K562 (cell line): Measurements from ENCODE around the gene GPER1. TPM values are rescaled to one million over a fixed set of nuclear protein-coding genes. Genes with fewer than 3 reads are reported as not detected.
A peak's percentile ranks its signal among the peaks of the same experiment; 100 is the strongest.

Experiments used
- ATAC-seq: fragments of 200-7000 bp; cut with Tn5 transposase; 3 replicates; pipeline ENCODE4 v1.9.1; 2020; ENCODE audit warnings: moderate library complexity
- BruUV-seq: library from RNA; stranded (reverse); fragments of 400-500 nt; replicated peaks from 2 replicates; lab custom pipeline; 2021; lab: Mats Ljungman, UMichigan
- CTCF ChIA-PET: fragments of 300-600 bp; formaldehyde crosslinking; extraction: SDS; loops from one replicate; lab custom pipeline; 2021; ENCODE audit warnings: low intra/inter-chr PET ratio; lab: Yijun Ruan, JAX
- POLR2A ChIA-PET: fragments of 300-600, 350-650 bp; sonication (Branson Sonifier 250); formaldehyde crosslinking; extraction: SDS; loops from one replicate; lab custom pipeline; 2021; ENCODE audit warnings: antibody characterized with exemption, inconsistent platforms; lab: Yijun Ruan, JAX
- DNase-seq, 4 experiments: peaks; one replicate each; pipeline versions ENCODE4 v3.0.0 to v3.0.0-alpha.2; 2011 to 2018; ENCODE audit warnings: low spot score in 3 of 4, mixed read lengths in 3 of 4; ENCODE audit errors: extremely low read depth in 1 of 4
- FAIRE-seq: peaks from 2 replicates; lab custom pipeline; 2011; peaks lifted over from hg19 to GRCh38; lab: Jason Lieb, UNC
- H2AFZ ChIP-seq: 2 replicates; pipeline ENCODE4 v1.6.0; 2011; ENCODE audit warnings: low read depth, low read length, control low read depth, inconsistent platforms
- H3K27ac ChIP-seq: fragments of 200-600 bp; 3 replicates; pipeline ENCODE4 v1.8.0; 2011; ENCODE audit warnings: low read depth, mild to moderate bottlenecking, control low read depth, inconsistent platforms, low read length, moderate library complexity, mixed read lengths; ENCODE audit errors: extremely low read depth
- H3K27me3 ChIP-seq, 2 experiments: fragments of 300-600 bp in 1 of 2; 2 replicates in 1 of 2; 3 replicates in 1 of 2; pipeline versions ENCODE4 v1.6.0 to v1.8.0; 2011; ENCODE audit warnings: inconsistent platforms in 2 of 2, low read length in 2 of 2, mild to moderate bottlenecking in 1 of 2, mixed read lengths in 1 of 2, moderate library complexity in 1 of 2; ENCODE audit not compliant: control insufficient read depth in 2 of 2, insufficient read depth in 2 of 2
- H3K36me3 ChIP-seq: fragments of 300-600 bp; 3 replicates; pipeline ENCODE4 v1.8.0; 2011; ENCODE audit warnings: mild to moderate bottlenecking, low read length, inconsistent platforms; ENCODE audit not compliant: control insufficient read depth, insufficient read depth
- H3K4me1 ChIP-seq, 2 experiments: fragments of 200-600 bp in 1 of 2; replicated peaks in 1 of 2; 2 replicates in 1 of 2; 3 replicates in 1 of 2; pipeline versions ENCODE4 v1.5.1 to v1.8.0; 2011; ENCODE audit warnings: inconsistent platforms in 2 of 2, low read length in 2 of 2, mild to moderate bottlenecking in 1 of 2, mixed read lengths in 1 of 2, moderate library complexity in 1 of 2; ENCODE audit not compliant: control insufficient read depth in 2 of 2, insufficient read depth in 2 of 2
- H3K4me2 ChIP-seq: 2 replicates; pipeline ENCODE4 v1.6.1; 2011; ENCODE audit warnings: low read length, control low read depth, inconsistent platforms, mixed read lengths; ENCODE audit not compliant: insufficient read depth
- H3K4me3 ChIP-seq: fragments of 200-600 bp; sonication (generic), shearing (Covaris generic); 2 replicates; pipeline ENCODE4 v1.5.1; 2016; ENCODE audit warnings: control low read depth, inconsistent platforms
- H3K79me2 ChIP-seq: fragments of 200-600 bp; 3 replicates; pipeline ENCODE4 v1.8.0; 2011; ENCODE audit warnings: low read length, inconsistent platforms; ENCODE audit not compliant: control insufficient read depth, insufficient read depth
- H3K9ac ChIP-seq, 2 experiments: 2 replicates each; pipeline versions ENCODE4 v1.6.0 to v1.6.1; 2011; ENCODE audit warnings: low read depth in 2 of 2, low read length in 2 of 2, control low read depth in 1 of 2, inconsistent platforms in 1 of 2, mild to moderate bottlenecking in 1 of 2, mixed read lengths in 1 of 2; ENCODE audit not compliant: insufficient read depth in 1 of 2
- H3K9me1 ChIP-seq: one replicate; pipeline ENCODE4 v1.6.0; 2011; ENCODE audit warnings: inconsistent platforms, mild to moderate bottlenecking, low read length, moderate library complexity; ENCODE audit not compliant: control insufficient read depth, insufficient read depth
- H3K9me3 ChIP-seq: replicated peaks from 2 replicates; pipeline ENCODE4 v1.5.1; 2011; ENCODE audit warnings: low read depth, low read length, inconsistent platforms; ENCODE audit not compliant: control insufficient read depth, insufficient read depth
- H4K20me1 ChIP-seq: replicated peaks from 2 replicates; pipeline ENCODE4 v1.6.1; 2011; ENCODE audit warnings: low read length, inconsistent platforms, mixed read lengths; ENCODE audit not compliant: control insufficient read depth, insufficient read depth
- E2F6 ChIP-seq, 2 experiments: IDR thresholded peaks; 2 replicates each; pipeline ENCODE4 v1.6.1; 2011; ENCODE audit warnings: borderline replicate concordance in 1 of 2, control low read depth in 1 of 2, low read depth in 1 of 2, low read length in 1 of 2, mild to moderate bottlenecking in 1 of 2, mixed read lengths in 1 of 2, moderate library complexity in 1 of 2; ENCODE audit not compliant: insufficient read depth in 1 of 2, insufficient read length in 1 of 2, poor library complexity in 1 of 2, severe bottlenecking in 1 of 2; ENCODE audit errors: extremely low read depth in 1 of 2
- RCOR1 ChIP-seq, 2 experiments: IDR thresholded peaks; 2 replicates each; pipeline ENCODE4 v1.6.1; 2012; ENCODE audit warnings: low read depth in 2 of 2, low read length in 2 of 2, borderline replicate concordance in 1 of 2, improper control_type of control experiment in 1 of 2
- WGBS: fragments of 100-300 bp; shearing (Covaris generic); methylation state at CpG from one replicate; pipeline ENCODE4 v1.1.6; 2016; ENCODE audit warnings: low coverage, mixed read lengths; ENCODE audit not compliant: insufficient coverage; ENCODE audit errors: missing lambda C conversion rate; 5-methylcytosine and 5-hydroxymethylcytosine counted together
- in situ Hi-C: fragments of 300-500 bp; cut with MboI; formaldehyde crosslinking; loops from 4 replicates; pipeline ENCODE4 v1.15.0; 2018; ENCODE audit warnings: inconsistent platforms, mixed read lengths
- intact Hi-C: fragments of 100-400 bp; cut with micrococcal nuclease; formaldehyde crosslinking; loops from 2 replicates; pipeline ENCODE4 v1.14.2; 2022
- polyA plus RNA-seq, 8 experiments: library from polyadenylated mRNA; depleted of rRNA in 4 of 8; stranded (reverse) in 5 of 8; unstranded in 3 of 8; fragments of >200 nt; fragmentation: Nextera tagmentation in 2 of 8; fragmentation: Illumina TruSeq in 1 of 8; extraction: Ambion mirVana in 2 of 8; extraction: Trizol in 1 of 8; gene quantifications; 2 replicates each; pipeline versions ENCODE4 v1.2.1 to v1.2.3, GENCODE V29; 2011 to 2014; ENCODE audit warnings: inconsistent platforms in 1 of 8, missing spikeins in 1 of 8
- total RNA-seq, 7 experiments: library from RNA; depleted of rRNA in 6 of 7; stranded (reverse); fragments of >200 nt in 6 of 7; fragmentation: Illumina TruSeq in 2 of 7; extraction: Trizol in 2 of 7; gene quantifications; 2 replicates each; pipeline versions ENCODE4 v1.2.1 to v1.2.3, GENCODE V29; 2011 to 2021; ENCODE audit warnings: low replicate concordance in 1 of 7

GPER1 gene
- total and polyA plus RNA-seq, 9 of the 15 experiments (the other 6 are each of a cell fraction or from before 2014, with no cell fraction given) = 0.04 to 0.09 (median 0.08) TPM; not detected in 6

- Histone ChIP-seq H3K9ac (no peak overlapping the region), H2AFZ (peak overlapping the region; percentile 81), H3K4me3 (no peak overlapping the region), H3K79me2 (0 out of 3 replicates have a peak, but pooled peaks cover 2% of the 10 kb centered on the region), H3K36me3 (peaks cover 4% of the 10 kb centered on the region; the same call in 2 of the 3 replicates), H3K9me1 (no peaks in the 10 kb centered on the region), H4K20me1 (peaks cover 11% of the 10 kb centered on the region; the same call in 1 of the 2 replicates), H3K4me1 (peaks cover 3 to 54% of the 10 kb centered on the region in 2 experiments; a peak in 3 of 5 replicates), H3K27me3 (no peaks in the 10 kb centered on the region), H3K27ac (no peak overlapping the region), H3K9me3 (no peaks in the 10 kb centered on the region), H3K4me2 (peak overlapping the region; percentile 57; the same call in 1 of the 2 replicates)
- BruUV-seq = no TSS peak
- 61% methylated on average over 6 of the region's 6 CpGs for WGBS
- no peak; the same call in 2 of the 3 replicates for ATAC-seq
- POLR2A ChIA-PET = no interaction called here
- intact Hi-C loops = loop anchor here (2.0 kb wide), 2 partner anchors 81 to 89 kb away; no protein-coding TSS in a partner anchor
- CTCF ChIA-PET = interaction anchor here (0.8 to 1.1 kb wide), 3 partner anchors 56 to 94 kb away, joined by 4 read pairs; no protein-coding TSS in a partner anchor
- in situ Hi-C loops = loop anchor here (5.0 kb wide), 1 partner anchor 90 kb away; no protein-coding TSS in a partner anchor
- FAIRE-seq = no peak
- TF ChIP-seq RCOR1 (IDR thresholded peaks at IDR 0.05; ENCODE audit: borderline replicate concordance in 1 of 2, low read depth in 2 of 2, low read length in 2 of 2) (no peak), E2F6 (IDR thresholded peaks at IDR 0.05; ENCODE audit: borderline replicate concordance in 1 of 2, extremely low read depth in 1 of 2, insufficient read depth in 1 of 2, insufficient read length in 1 of 2, low read depth in 1 of 2, low read length in 1 of 2, poor library complexity in 1 of 2, severe bottlenecking in 1 of 2) (peak in 1 of 2 experiments; percentile 20)
- DNase-seq = no peak
These were observed 473 bp upstream of the GPER1 start for GRCh38 chr7:1087465-1087814.
